ENCODE results near the gene IL5. TPM values are rescaled to one million over a fixed set of nuclear protein-coding genes. Genes with fewer than 3 reads are reported as not detected.
A peak's percentile ranks its signal among the peaks of the same experiment; 100 is the strongest.
"Not testable (repeated sequence)": the region's sequence is repeated elsewhere in the genome, so short reads cannot be mapped to it uniquely, and the experiment has no call there.

The IL5 gene
- total RNA-seq, 2 experiments from 2014 or later = 0.25 to 0.33 TPM

GRCh38 chr5:132556763-132557477 is 13.6 kb upstream of the IL5 start, which contains the start of gene RAD50:
RAD50 (plus strand) TSS chr5:132556977; CDS start chr5:132557325, 348 bp downstream.
- H3K27ac Mint-ChIP-seq = peak within 1 kb of the TSS; percentile 97
- peaks cover 17% of the 10 kb centered on the region for H3K36me3 Mint-ChIP-seq (ENCODE audit: low read depth)
- CTCF ChIA-PET = interaction anchor here (0.5 to 0.7 kb wide), 3 partner anchors 10 to 420 kb away, joined by 3 read pairs; no protein-coding TSS in a partner anchor
- H3K4me1 Mint-ChIP-seq = peaks cover 27% of the 10 kb centered on the region
- H3K4me3 Mint-ChIP-seq = peak within 1 kb of the TSS; percentile 97
- H3K9me3 Mint-ChIP-seq = no peaks in the 10 kb centered on the region
- POLR2A ChIA-PET = no interaction called here
- DNase-seq = peak; percentile 94
- no peaks in the 10 kb centered on the region for H3K27me3 Mint-ChIP-seq

- Mint-ChIP-seq H3K9me3 (no peaks in the 10 kb centered on the region), H3K27me3 (no peaks in the 10 kb centered on the region), H3K27ac (peak overlapping the region; percentile 97), H3K4me1 (peaks cover 27% of the 10 kb centered on the region), H3K4me3 (peak overlapping the region; percentile 97), H3K36me3 (ENCODE audit: low read depth) (peaks cover 17% of the 10 kb centered on the region)
- DNase-seq = no peak
- POLR2A ChIA-PET = no interaction called here
- CTCF ChIA-PET = interaction anchor here (0.6 kb wide), 1 partner anchor 9 kb away, joined by 3 read pairs; no protein-coding TSS in a partner anchor
Observed at GRCh38 chr5:132556153-132556762, 12.9 kb upstream of the IL5 start.

GRCh38 chr5:132549576-132549975 is 6.3 kb upstream of the IL5 start:
- CTCF ChIA-PET = no interaction called here
- peaks cover 6% of the 10 kb centered on the region for H3K27me3 Mint-ChIP-seq

GRCh38 chr5:132548834-132549233 is 5.5 kb upstream of the IL5 start:
- H3K36me3 Mint-ChIP-seq (ENCODE audit: low read depth); H3K4me3 Mint-ChIP-seq; POLR2A ChIA-PET; H3K9me3 Mint-ChIP-seq; H3K27ac Mint-ChIP-seq; H3K27me3 Mint-ChIP-seq; DNase-seq: not testable (repeated sequence)
- CTCF ChIA-PET = interaction anchor here (0.8 kb wide), 1 partner anchor 14 kb away, joined by 5 read pairs; no protein-coding TSS in a partner anchor
- peaks cover 14% of the 10 kb centered on the region for H3K4me1 Mint-ChIP-seq

More at GRCh38 chr5:132549576-132549975, 6.3 kb upstream of the IL5 start:
- peaks cover 10% of the 10 kb centered on the region for H3K4me1 Mint-ChIP-seq
- POLR2A ChIA-PET = no interaction called here
- no peak overlapping the region for H3K4me3 Mint-ChIP-seq
- DNase-seq = no peak
- no peak overlapping the region for H3K27ac Mint-ChIP-seq
- H3K9me3 Mint-ChIP-seq = no peaks in the 10 kb centered on the region
- H3K36me3 Mint-ChIP-seq (ENCODE audit: low read depth) = no peaks in the 10 kb centered on the region

GRCh38 chr5:132547269-132547668 is 3.9 kb upstream of the IL5 start:
- Mint-ChIP-seq H3K4me1 (peaks cover 17% of the 10 kb centered on the region), H3K4me3 (no peak overlapping the region), H3K9me3 (no peaks in the 10 kb centered on the region), H3K36me3 (ENCODE audit: low read depth) (no peaks in the 10 kb centered on the region), H3K27me3 (peaks cover 6% of the 10 kb centered on the region), H3K27ac (no peak overlapping the region)
- no peak for DNase-seq
- CTCF ChIA-PET = interaction anchor here (0.9 kb wide), 2 partner anchors 10 to 21 kb away, joined by 3 read pairs; partner anchors contain the start of gene RAD50
- POLR2A ChIA-PET = no interaction called here

GRCh38 chr5:132546108-132546507 is 2.8 kb upstream of the IL5 start:
- Mint-ChIP-seq H3K4me1 (peaks cover 17% of the 10 kb centered on the region), H3K4me3 (no peak overlapping the region), H3K27ac (no peak overlapping the region), H3K36me3 (ENCODE audit: low read depth) (no peaks in the 10 kb centered on the region), H3K9me3 (no peaks in the 10 kb centered on the region), H3K27me3 (peaks cover 8% of the 10 kb centered on the region)
- CTCF ChIA-PET = interaction anchor here (0.5 to 1.4 kb wide), 2 partner anchors 64 to 191 kb away, joined by 3 to 4 read pairs; partner anchors contain the start of gene KIF3A
- POLR2A ChIA-PET = interaction anchor here (0.6 to 0.7 kb wide), 2 partner anchors 208 to 217 kb away, joined by 3 to 4 read pairs; no protein-coding TSS in a partner anchor
- peak; percentile 23 for DNase-seq

GRCh38 chr5:132540764-132541163 is 2.6 kb downstream of the IL5 start:
- H3K27ac Mint-ChIP-seq = no peak overlapping the region
- peaks cover 9% of the 10 kb centered on the region for H3K4me1 Mint-ChIP-seq
- POLR2A ChIA-PET = no interaction called here
- DNase-seq = no peak
- no peaks in the 10 kb centered on the region for H3K36me3 Mint-ChIP-seq (ENCODE audit: low read depth)
- no peak overlapping the region for H3K4me3 Mint-ChIP-seq
- peaks cover 9% of the 10 kb centered on the region for H3K27me3 Mint-ChIP-seq
- CTCF ChIA-PET = no interaction called here
- H3K9me3 Mint-ChIP-seq = no peaks in the 10 kb centered on the region

- Mint-ChIP-seq H3K36me3 (ENCODE audit: low read depth) (no peaks in the 10 kb centered on the region), H3K9me3 (no peaks in the 10 kb centered on the region), H3K4me1 (peaks cover 8% of the 10 kb centered on the region), H3K27ac (no peak overlapping the region), H3K4me3 (no peak overlapping the region), H3K27me3 (peaks cover 13% of the 10 kb centered on the region)
- DNase-seq = no peak
- ChIA-PET POLR2A (interaction anchor here (0.6 kb wide), 1 partner anchor 42 kb away, joined by 3 read pairs; no protein-coding TSS in a partner anchor), CTCF (no interaction called here)
Observed at GRCh38 chr5:132540149-132540548, 3.2 kb downstream of the IL5 start.

- Mint-ChIP-seq H3K27me3 (peaks cover 17% of the 10 kb centered on the region), H3K27ac (no peak overlapping the region), H3K4me1 (peaks cover 8% of the 10 kb centered on the region), H3K9me3 (no peaks in the 10 kb centered on the region), H3K4me3 (no peak overlapping the region), H3K36me3 (ENCODE audit: low read depth) (no peaks in the 10 kb centered on the region)
- CTCF ChIA-PET = no interaction called here
- POLR2A ChIA-PET = no interaction called here
- no peak for DNase-seq
Observed at GRCh38 chr5:132539716-132540115, 3.6 kb downstream of the IL5 start.

- ChIA-PET POLR2A (no interaction called here), CTCF (interaction anchor here (0.6 to 2.1 kb wide), 2 partner anchors 22 to 145 kb away, joined by 3 to 8 read pairs; no protein-coding TSS in a partner anchor)
- Mint-ChIP-seq H3K4me3 (no peak overlapping the region), H3K4me1 (peaks cover 19% of the 10 kb centered on the region), H3K27ac (no peak overlapping the region), H3K9me3 (no peaks in the 10 kb centered on the region), H3K36me3 (ENCODE audit: low read depth) (no peaks in the 10 kb centered on the region), H3K27me3 (peaks cover 25% of the 10 kb centered on the region)
- no peak for DNase-seq
Observed at GRCh38 chr5:132530946-132531345, 12.4 kb downstream of the IL5 start.

- peaks cover 35% of the 10 kb centered on the region for H3K4me1 Mint-ChIP-seq
Observed at GRCh38 chr5:132528866-132529634, 14.3 kb downstream of the IL5 start.

GRCh38 chr5:132528021-132528420 is 15.3 kb downstream of the IL5 start:
- H3K9me3 Mint-ChIP-seq = no peaks in the 10 kb centered on the region
- CTCF ChIA-PET = interaction anchor here (1.1 to 3.3 kb wide), 5 partner anchors 9 to 291 kb away, joined by 3 to 22 read pairs (median 7); partner anchors contain the start of gene KIF3A
- peaks cover 35% of the 10 kb centered on the region for H3K4me1 Mint-ChIP-seq
- DNase-seq = no peak
- H3K27me3 Mint-ChIP-seq = peaks cover 15% of the 10 kb centered on the region
- POLR2A ChIA-PET = no interaction called here
- H3K4me3 Mint-ChIP-seq = no peak overlapping the region
- no peaks in the 10 kb centered on the region for H3K36me3 Mint-ChIP-seq (ENCODE audit: low read depth)
- H3K27ac Mint-ChIP-seq = no peak overlapping the region

More at GRCh38 chr5:132528866-132529634, 14.3 kb downstream of the IL5 start:
- no peaks in the 10 kb centered on the region for H3K36me3 Mint-ChIP-seq (ENCODE audit: low read depth)
- POLR2A ChIA-PET = no interaction called here
- H3K4me3 Mint-ChIP-seq = no peak overlapping the region
- DNase-seq = peak; percentile 19
- H3K9me3 Mint-ChIP-seq = no peaks in the 10 kb centered on the region
- CTCF ChIA-PET = interaction anchor here (0.8 to 1.6 kb wide), 3 partner anchors 28 to 161 kb away, joined by 3 to 5 read pairs (median 3); no protein-coding TSS in a partner anchor
- H3K27ac Mint-ChIP-seq = peak overlapping the region; percentile 47
- H3K27me3 Mint-ChIP-seq = peaks cover 12% of the 10 kb centered on the region

Measured in activated CD4-positive, alpha-beta T cell treated with anti-CD3 and anti-CD28 coated beads, Interleukin-2, amount 10 ng/mL, durations not matched to agents 7 days and 5 days (primary cell).